Activated CD4-positive, alpha-beta T cell treated with anti-CD3 and anti-CD28 coated beads, Interleukin-2, amount 50 U/mL, for 16 hours (primary cell): ENCODE measurements around the gene PTGES3L.
A peak's percentile ranks its signal among the peaks of the same experiment; 100 is the strongest.
"Not testable (repeated sequence)": the region's sequence is repeated elsewhere in the genome, so short reads cannot be mapped to it uniquely, and the experiment has no call there.

Source experiments
- DNase-seq: peaks from one replicate; pipeline ENCODE4 v3.0.0-alpha.2; 2020

Gene PTGES3L

DNA sequence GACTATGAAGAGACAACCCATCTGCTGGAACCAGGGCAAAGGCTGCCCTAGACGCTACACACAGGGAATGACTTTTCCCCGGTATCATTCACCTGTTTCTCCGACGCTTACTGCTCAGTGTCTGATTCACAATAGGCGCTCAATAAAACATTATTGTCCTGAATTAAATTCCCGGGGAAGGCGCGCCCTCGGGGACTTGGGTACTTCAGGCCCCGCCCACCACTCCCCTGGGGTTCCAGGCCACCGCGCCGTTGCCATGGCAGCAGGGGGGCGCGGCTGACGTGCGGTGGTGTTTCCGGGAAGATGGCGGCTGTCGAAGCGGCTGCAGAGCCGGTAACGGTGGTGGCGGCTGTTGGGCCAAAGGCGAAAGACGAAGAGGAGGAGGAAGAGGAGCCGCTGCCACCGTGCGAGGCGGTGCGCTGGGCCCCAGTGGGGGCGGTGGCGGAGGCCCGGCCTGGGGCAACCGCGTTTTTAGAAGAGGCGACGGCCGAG is 440 bp upstream of the PTGES3L start, which contains the start of gene RUNDC1:
Gene RUNDC1 (plus strand): TSS at position 292 of the 492 bp plus-strand sequence. CDS start 12 bp downstream, at position 304.
- peak; percentile 91 for DNase-seq

DNA sequence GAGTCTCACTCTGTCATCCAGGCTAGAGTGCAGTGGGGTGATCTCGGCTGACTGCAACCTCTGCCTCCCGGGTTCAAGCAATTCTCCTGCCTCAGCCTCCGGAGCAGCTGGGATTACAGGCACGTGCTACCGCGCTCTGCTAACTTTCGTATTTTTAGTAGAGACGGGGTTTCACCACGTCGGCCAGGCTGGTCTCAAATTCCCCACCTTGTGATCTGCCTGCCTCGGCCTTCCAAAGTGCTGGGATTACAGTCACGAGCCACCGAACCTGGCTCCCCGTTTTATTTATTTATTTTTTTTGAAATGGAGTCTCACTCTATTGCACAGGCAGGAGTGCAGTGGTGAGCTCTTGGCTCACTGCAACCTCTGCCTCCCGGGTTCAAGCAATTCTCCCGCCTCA is 4.2 kb downstream of the PTGES3L start:
- not testable (repeated sequence) for DNase-seq

DNA sequence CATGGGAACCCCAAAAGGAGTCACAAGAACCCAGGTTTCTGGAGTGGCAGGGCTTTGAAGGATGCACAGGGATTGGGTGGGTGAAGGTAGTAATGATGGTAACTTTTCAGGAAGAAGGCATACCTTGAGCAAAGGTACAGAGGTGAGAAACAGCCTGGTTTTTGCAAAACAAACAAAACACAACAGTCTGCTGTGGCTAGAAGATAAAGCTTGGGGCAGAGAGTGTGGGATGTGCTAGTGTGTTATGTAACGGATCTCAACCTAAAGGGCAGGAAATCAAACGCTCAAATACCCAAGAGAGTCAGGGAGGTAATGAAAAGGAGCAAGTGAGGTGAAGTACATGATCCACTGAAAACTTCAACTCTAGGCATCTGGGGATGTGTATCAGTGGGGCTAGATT is 4.6 kb downstream of the PTGES3L start:
- no peak for DNase-seq

DNA sequence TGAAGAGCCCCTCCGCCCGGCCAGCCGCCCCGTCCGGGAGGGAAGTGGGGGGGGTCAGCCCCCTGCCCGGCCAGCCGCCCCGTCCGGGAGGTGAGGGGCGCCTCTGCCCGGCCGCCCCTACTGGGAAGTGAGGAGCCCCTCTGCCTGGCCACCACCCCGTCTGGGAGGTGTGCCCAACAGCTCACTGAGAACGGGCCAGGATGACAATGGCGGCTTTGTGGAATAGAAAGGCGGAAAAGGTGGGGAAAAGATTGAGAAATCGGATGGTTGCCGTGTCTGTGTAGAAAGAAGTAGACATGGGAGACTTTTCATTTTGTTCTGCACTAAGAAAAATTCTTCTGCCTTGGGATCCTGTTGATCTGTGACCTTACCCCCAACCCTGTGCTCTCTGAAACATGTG is 6.6 kb downstream of the PTGES3L start:
- not testable (repeated sequence) for DNase-seq

DNA sequence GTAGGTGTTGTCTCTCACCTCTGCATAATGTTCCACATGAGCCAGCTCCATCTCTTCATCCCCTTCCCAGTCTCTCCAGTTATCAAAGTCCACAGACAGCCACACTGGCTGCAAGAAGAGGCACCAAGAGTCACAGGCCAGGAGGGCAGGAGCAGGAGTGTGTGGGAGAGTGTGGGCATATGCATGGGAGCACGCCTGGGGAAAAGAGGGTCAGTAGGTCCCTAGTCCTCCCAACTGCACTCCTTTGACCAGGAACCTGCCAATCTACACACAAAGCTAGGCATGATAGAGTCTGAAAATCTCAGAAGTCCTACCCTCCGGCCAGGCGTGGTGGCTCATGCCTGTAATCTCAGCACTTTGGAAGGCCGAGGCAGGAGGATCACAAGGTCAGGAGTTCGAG is 8.3 kb downstream of the PTGES3L start:
- no peak for DNase-seq

DNA sequence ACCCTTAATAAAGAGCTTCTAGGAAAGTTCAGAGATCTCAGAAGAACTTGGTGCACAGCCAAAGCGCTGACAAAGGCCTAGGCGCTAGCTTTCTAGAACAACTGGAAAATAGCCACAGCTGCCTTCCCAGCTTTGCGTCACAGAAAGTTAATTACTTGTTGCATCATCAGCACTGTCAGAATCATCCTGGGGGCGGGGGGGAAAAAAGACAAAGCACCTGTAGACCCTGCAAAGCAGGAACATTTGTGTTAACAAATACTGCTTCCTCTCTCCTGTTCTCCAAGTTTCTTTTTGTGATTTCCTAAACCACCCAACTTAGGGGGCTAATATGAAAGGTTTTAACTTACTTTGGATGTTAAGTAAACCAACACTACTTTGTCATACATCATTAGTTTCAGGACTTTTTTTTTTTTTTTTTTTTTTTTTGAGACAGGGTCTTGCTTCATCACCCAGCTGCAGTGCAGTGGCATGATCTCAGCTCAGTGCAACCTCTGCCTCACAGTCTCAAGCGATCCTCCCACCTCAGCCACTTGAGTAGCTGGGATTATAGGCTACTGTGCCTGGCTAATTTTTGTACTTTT is 10.8 kb downstream of the PTGES3L start:
- no peak for DNase-seq

DNA sequence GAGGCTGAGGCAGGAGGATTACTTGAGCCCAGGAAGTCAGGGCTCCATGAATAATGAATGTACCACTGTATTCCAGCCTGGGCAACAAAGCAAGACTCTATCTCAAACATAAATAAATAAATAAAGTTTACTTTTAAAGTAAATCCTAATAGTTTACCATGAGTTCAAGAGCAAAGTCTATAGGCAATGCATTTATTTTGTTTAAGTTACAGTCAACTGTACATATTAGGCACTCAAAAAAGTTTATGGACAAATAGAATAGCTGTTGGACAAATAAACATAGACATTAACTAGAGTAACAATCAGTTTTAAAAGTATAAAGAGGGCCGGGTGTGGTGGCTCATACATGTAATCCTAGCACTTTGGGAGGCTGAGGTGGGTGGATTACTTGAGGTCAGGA is 12.0 kb downstream of the PTGES3L start:
- no peak for DNase-seq

DNA sequence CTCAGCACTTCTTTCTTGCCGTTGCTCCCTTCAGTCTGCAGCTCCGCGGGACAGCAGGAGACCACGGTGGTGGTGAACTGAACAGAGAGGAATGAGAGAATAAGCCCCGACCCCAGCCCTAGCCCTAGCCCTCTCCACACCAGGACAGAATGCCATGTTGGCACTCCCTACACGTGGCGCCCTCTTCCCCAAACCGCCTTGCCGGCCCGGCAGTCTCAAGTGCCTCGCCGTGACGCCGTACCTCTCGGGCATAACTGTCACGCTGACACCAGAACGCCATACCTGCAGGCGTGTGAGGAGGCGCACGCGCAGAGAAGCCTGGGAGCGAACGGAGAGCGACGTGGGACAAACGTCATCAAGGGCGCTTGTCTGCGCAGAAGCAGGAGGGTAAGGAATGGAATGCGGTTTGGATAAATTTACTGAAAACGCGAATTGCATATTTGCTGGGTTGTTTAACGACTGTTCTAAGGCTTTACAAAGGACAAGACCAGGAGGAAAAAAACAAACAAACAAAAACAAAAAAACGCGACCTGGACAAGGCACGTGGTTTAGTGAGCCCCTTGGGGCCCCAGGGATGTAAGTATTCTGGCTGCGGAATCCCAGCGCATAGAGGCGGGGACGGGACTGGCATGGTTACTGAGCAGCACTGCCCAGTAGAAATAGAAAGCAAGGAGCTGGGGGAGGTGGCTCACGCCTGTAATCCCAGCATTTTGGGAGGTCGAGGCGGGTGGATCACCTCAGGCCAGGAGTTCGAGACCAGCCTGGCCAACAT is 15.5 kb downstream of the PTGES3L start, which contains the start of gene AARSD1:
Gene AARSD1 (minus strand): TSS at position 294 of the 772 bp plus-strand sequence. CDS start 14 bp downstream, at position 280.
- DNase-seq: peak; percentile 95

DNA sequence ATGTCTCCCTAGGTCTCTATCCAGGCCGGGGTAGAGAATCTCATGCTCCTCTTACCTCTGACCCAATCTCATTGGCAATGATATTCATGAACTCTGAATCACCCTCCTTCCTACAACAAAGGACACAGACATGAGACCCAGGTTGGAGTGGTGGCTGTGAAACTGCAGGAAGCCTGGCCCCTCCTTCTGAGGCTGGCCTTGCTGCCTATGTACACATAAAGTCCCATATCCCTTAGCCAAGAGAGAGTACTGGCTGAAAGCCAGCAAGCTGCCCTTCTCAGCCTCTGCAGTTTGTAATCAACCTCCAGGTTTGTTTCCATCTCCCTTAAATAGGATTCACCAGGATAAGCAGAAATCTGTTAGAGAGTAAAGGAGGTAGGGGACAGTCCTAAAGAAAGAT is 26.2 kb downstream of the PTGES3L start:
- no peak for DNase-seq

DNA sequence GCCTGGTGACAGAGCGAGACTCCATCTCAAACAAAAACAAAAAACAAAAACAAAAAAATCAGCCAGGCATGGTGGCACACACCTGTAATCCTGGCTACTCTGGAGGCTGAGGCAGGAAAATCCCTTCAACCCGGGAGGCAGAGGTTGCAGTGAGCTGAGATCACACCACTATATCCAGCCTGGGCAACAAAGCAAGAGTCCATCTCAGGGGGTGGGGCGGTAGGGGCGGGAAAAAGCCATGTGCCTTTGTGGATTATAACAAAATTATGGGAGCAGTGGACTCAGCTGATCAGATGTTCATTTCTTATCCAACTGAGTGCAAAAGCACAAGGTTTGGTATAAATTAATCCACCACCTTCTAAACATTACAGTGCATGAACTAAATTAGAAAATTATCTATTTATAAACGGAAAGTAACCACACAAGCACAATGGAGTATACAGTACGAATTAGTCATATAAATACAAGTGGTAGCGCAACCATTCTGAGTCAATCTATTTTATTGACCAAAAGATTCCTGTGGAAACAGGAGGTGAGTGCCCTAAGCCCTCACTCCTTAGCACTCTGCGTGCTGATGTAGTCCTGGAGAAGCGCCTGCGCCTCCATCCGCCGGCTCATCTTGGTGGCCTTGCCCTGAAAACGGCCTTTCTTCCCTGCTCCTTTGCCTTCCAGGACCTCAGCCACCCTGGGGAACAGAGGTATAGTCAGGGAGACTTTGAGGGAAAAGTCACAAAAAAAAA is 29.7 kb downstream of the PTGES3L start:
- no peak for DNase-seq

DNA sequence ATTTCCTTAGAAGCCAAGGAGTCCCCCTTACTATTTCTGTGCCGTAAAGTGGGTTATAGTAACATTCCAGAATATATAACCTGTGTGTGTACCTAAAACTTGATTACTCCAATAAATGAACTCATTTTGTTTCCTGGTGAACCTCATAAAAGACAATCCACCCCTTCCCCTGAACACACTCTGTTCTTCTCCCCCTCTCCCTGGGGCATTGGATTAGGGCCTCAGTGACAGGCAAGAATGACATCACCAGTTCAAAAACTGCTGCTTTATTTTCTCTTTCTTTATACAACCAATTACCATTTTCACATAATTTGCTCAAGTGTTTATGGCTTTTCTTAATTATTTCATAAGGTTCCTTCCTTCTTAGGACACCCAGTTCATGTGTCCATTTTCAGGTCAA is 33.1 kb downstream of the PTGES3L start:
- DNase-seq: no peak

DNA sequence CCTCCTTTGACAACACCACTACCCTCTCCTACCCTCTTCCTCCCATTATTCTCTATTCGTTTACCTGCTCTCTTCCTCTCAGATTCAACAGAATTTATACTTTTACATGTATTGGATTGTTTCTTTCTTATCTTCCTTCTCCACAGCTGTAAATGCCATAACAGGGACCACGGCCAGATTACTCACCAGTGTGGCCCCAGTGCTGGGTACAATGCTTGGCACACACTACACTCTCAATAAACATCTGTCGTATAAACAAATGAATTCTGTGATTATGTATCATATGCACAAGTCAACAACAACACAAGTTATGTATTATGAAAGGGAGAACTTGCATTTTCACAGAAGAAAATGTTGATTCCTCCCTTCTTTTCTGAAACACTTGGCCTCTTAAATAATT is 35.7 kb downstream of the PTGES3L start:
- DNase-seq: no peak

DNA sequence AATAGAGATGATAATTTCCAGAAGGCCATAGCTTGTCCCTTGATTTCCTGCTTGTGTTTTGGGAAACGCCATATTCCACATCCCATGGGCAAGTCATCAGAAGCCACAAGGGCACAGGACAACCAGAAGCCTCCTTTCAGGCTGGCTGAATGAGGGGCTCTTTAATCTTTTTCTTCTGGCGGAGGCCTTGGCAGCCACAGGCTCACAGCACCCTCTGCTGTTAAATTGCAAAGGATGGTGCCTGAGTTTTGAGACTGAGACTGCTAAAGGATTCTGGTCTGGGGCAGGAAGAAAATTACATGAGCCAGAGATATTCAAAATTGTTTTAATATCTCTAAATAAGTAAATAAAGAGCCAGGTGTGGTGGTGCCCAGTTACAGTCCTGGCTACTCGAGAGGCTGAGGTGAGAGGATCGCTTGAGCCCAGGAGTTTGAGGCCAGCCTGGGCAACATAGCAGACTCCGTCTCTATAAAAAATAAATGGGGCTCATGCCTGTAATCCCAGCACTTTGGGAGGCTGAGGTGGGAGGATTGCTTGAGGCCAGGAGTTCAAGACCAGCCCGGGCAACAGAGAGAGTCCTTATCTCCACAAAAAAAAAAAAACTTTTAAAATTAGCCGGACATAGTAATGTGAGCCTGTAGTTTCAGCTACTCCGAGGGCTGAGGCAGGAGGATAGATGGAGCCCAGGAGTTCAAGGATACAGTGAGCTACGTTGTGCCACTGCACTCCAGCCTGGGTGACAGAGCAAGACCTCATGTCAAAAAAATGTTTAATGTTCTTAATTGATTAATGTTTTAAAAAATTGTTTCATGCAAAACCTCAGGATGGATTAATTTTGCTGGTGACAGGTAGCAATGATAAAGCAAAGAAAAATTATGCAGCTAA is 41.9 kb downstream of the PTGES3L start:
- DNase-seq: peak; percentile 48

DNA sequence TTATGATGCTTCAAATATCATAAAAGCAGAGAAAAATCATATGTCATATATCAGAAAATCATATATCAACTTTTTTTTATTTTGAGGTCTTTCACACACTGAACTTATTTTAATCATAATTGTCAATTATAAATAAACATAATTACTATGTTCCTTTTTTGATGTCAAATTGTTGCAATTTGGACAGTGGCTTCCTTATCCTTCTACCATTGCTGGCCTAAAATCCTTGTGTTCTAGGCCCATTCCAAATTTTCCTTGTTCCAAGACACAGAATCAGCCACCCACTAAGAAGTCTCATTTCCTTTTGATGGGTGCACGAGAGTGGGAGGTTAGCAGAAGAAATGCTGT is 50.4 kb downstream of the PTGES3L start:
- DNase-seq: no peak

DNA sequence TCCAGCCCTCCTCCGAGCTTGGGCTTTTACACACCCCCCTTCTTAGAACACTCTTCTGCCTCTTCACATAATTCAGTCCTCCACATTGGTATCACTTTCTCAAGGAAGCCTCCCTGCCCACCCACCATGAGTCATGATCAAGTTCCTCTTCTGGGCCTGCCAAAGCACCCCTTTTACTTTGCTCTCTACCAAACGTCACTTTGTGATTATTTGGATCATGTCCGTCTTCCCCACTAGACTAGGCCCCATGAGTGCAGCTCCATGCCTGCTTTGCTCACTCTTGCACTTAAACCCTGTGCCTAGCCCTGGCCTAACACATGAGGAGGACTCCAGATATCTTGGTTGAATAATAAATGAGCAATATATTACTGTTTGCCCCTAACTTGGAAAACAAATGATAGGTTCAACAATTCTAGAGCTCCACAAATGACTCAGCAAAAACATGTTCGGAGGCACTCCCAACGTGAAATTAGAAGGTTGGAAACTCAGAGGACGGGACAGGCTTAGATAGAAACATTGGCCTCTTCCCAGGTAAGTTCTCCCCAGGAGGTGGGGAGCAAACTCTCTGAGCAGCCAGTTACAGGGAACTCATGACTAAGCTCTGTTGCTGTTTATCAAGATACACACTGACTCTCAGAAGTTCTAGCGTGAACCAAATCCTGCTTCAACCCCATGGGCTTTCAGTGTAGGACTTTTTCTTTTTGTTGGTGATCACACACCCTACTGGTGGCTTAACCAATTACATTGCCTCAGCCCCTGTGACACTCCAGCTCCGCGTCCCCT is 51.0 kb downstream of the PTGES3L start:
- DNase-seq: peak; percentile 72

DNA sequence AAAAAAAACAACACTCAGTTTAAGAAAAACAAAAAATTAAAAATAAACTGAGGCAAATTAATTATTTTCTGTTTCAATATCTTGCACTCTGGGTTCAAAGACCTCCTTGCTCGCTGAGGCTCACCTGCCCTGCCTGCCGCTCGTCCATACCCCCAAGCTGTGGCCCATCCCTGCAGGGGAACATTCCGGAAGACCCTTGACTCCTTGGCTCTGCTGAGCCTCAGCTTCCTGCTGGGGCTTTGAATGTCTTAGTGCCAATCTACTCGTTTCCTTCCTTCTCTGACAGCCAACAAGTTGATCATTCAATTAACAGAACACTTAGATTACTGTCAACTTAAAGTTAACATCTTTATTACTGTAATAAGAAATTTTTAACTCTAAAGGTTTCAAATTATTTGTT is 55.0 kb downstream of the PTGES3L start:
- DNase-seq: no peak

DNA sequence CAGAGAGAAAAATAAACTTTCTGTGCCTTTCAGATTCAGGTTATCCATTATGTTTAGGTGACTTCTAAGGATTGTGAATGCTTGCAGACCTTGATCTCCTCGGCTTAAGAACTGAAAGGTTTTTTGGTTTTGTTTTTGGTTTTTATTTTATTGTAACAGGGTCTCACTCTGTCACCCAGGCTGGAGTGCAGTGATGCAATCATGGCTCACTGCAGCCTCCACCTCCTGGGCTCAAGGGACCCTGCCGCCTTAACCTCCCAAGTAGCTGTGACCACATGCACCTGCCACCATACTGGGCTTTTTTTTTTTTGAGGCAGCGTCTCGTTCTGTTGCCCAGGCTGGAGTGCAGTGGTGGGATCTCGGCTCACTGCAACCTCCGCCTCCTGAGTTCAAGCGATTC is 56.4 kb downstream of the PTGES3L start:
- not testable (repeated sequence) for DNase-seq

DNA sequence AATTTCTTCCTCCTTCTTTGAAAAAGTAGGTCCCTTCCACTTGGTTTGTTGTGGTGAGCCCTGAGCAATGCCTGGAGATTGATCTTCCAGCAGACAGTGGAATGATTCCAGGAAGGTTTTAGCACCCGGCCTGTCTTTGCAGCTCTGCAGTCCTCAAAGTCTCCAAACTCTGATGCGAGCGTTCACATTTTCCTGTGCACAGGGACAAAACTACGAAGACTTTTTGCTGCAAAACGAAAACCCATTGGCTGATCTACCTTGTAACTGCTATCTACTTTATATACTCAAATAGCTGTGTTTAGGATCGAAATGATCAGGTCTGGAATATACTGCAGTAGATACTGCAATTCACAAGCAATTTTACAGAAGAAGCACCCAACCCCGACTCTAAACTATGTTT is 57.6 kb downstream of the PTGES3L start:
- DNase-seq: no peak

DNA sequence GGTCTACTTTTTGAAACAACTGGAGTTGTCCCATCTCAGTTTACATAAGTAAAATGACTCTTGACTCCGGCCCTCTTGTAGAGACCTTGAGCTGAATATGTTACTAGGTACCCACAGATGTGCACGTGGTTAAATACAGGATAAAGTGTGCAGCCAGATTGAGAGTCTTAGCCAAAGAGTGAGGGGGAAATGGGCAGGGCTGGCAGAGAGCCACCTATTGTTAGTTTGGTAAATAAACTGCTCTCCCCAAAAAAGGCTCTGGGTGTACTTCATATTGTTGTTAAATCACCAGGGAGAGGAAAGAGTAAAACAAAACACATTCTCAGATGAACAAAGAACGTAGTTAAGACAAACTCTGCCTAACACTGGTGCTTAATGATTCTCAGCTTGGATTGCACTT is 59.0 kb downstream of the PTGES3L start:
- no peak for DNase-seq

DNA sequence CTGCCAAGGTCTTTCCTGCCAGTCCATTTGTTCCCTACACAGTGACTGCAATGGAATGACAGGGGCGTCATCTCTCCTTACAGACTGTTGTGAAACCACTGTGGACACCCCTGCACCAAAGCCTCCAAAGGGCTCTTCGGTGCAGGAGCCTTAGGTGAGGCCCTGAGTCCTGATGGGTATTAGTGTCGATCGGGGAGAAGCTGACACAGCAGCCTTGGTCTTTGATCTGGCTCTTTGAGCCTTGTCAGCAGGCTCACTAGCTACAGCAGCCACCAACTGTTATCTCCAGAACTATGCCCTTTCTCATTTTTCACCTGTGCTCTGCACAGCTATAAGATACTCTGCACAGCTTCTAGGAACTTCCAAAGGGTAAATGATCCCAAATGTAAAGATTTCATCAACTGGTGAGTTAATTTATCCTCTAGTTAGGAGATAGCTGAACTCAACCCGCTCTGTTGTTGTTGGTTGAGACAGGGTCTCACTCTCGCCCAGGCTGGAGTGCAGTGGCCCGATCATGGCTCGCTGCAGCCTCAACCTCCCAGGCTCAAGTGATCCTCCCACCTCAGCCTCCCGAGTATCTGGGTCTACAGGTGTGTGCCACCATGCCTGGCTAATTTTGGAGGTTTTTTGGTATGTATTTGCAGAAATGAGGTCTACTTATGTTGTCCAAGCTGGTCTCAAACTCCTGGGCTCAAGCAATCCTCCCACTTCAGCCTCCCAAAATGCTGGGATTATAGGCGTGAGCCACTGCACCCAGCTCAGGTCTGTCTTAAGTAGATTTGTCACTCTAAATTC is 59.6 kb downstream of the PTGES3L start:
- DNase-seq: no peak

DNA sequence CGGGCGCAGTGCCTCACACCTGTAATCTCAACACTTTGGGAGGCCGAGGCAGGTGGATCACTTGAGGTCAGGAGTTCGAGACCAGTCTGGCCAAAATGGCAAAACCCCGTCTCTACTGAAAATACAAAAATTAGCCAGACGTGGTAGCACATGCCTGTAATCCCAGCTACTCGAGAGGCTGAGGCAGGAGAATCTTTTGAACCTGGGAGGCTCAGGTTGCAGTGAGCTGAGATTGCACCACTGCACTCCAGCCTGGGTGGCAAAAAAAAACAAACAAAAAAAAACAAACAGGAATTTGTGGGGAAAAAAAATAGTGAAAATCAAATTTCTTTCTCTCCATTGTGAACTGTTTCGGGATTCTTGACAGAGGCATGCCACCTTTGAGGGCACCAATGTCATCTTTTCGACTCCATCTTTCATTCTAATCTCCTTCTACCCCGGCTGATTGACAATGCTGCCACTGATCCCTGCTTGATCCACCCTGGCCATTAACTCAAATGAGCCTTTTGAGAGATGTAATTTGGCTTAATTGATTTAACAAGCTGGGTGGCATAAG is 60.3 kb downstream of the PTGES3L start:
- not testable (repeated sequence) for DNase-seq
